BE2C (cell line): Measurements from ENCODE around the gene LIPC.

Experiments
- DNase-seq: peaks from one replicate; pipeline ENCODE4 v3.0.0-alpha.2; 2020
- H3K27me3 ChIP-seq: fragments of 250-450 bp; sonication (Bioruptor Pico); 2 replicates; pipeline ENCODE4 v1.5.1; 2020; ENCODE audit warnings: mild to moderate bottlenecking
- H3K36me3 ChIP-seq: fragments of 250-450 bp; sonication (Bioruptor Pico); 2 replicates; pipeline ENCODE4 v1.5.1; 2020; ENCODE audit warnings: mild to moderate bottlenecking
- H3K4me1 ChIP-seq: fragments of 250-450 bp; sonication (Bioruptor Pico); 2 replicates; pipeline ENCODE4 v1.5.1; 2020
- H3K4me3 ChIP-seq: 2 replicates; pipeline ENCODE4 v1.5.1; 2011; ENCODE audit warnings: low read depth, low read length
- H3K9me3 ChIP-seq: fragments of 250-450 bp; sonication (Bioruptor Pico); 2 replicates; pipeline ENCODE4 v1.5.1; 2020
- CTCF ChIP-seq: IDR thresholded peaks from 2 replicates; pipeline ENCODE4 v1.5.1; 2012; ENCODE audit warnings: mild to moderate bottlenecking, low read depth, low read length

The LIPC gene

GRCh38 chr15:58513726-58514336 lies 82.0 kb downstream of the LIPC start:
- Histone ChIP-seq H3K4me1 (no peaks in the 10 kb centered on the region), H3K9me3 (no peaks in the 10 kb centered on the region), H3K27me3 (no peaks in the 10 kb centered on the region), H3K4me3 (no peak overlapping the region), H3K36me3 (no peaks in the 10 kb centered on the region)
- no peak for TF ChIP-seq CTCF
- no peak for DNase-seq

GRCh38 chr15:58515807-58516206 lies 84.0 kb downstream of the LIPC start:
- Histone ChIP-seq H3K4me1 (peaks cover 5% of the 10 kb centered on the region), H3K4me3 (no peak overlapping the region), H3K27me3 (no peaks in the 10 kb centered on the region), H3K9me3 (no peaks in the 10 kb centered on the region), H3K36me3 (no peaks in the 10 kb centered on the region)
- no peak for DNase-seq
- TF ChIP-seq CTCF: no peak

- H3K4me1 ChIP-seq: peaks cover 20% of the 10 kb centered on the region
- TF ChIP-seq CTCF: 0 out of 2 replicates have a peak, but pooled peaks have one; percentile 7
Observed at GRCh38 chr15:58517252-58517681, 85.5 kb downstream of the LIPC start.

GRCh38 chr15:58517682-58518525 lies 86.1 kb downstream of the LIPC start:
- no peaks in the 10 kb centered on the region for H3K36me3 ChIP-seq
- no peaks in the 10 kb centered on the region for H3K27me3 ChIP-seq
- no peak for TF ChIP-seq CTCF
- peaks cover 26% of the 10 kb centered on the region for H3K4me1 ChIP-seq
- H3K9me3 ChIP-seq: no peaks in the 10 kb centered on the region
- no peak for DNase-seq
- no peak overlapping the region for H3K4me3 ChIP-seq

More at GRCh38 chr15:58517252-58517681, 85.5 kb downstream of the LIPC start:
- H3K36me3 ChIP-seq: no peaks in the 10 kb centered on the region
- no peaks in the 10 kb centered on the region for H3K9me3 ChIP-seq
- H3K27me3 ChIP-seq: no peaks in the 10 kb centered on the region
- H3K4me3 ChIP-seq: no peak overlapping the region
- no peak for DNase-seq

GRCh38 chr15:58518626-58519025 lies 86.8 kb downstream of the LIPC start:
- Histone ChIP-seq H3K4me3 (no peak overlapping the region), H3K27me3 (no peaks in the 10 kb centered on the region), H3K9me3 (no peaks in the 10 kb centered on the region), H3K4me1 (peaks cover 27% of the 10 kb centered on the region), H3K36me3 (no peaks in the 10 kb centered on the region)
- TF ChIP-seq CTCF: no peak
- DNase-seq: no peak

GRCh38 chr15:58519516-58519915 lies 87.7 kb downstream of the LIPC start:
- no peaks in the 10 kb centered on the region for H3K27me3 ChIP-seq
- DNase-seq: no peak
- H3K4me1 ChIP-seq: peaks cover 31% of the 10 kb centered on the region
- H3K36me3 ChIP-seq: no peaks in the 10 kb centered on the region
- H3K4me3 ChIP-seq: no peak overlapping the region
- no peak for TF ChIP-seq CTCF
- no peaks in the 10 kb centered on the region for H3K9me3 ChIP-seq
